Spleen (tissue), 13 donors: ENCODE data around the gene TMSB4X. TPM values are rescaled to one million over a fixed set of nuclear protein-coding genes. Genes with fewer than 3 reads are reported as not detected.

Experiments
- DNase-seq: peaks from one replicate; pipeline ENCODE4 v3.0.0-alpha.2; 2020
- H3K27ac ChIP-seq, 8 donors: fragments of 200-600 bp; sonication (generic) in 7 of 8; 1 replicate in 4 of 8; 2 replicates in 4 of 8; pipeline versions ENCODE4 v1.5.0 to v1.8.0; 2016 to 2021; ENCODE audit warnings: inconsistent platforms in 4 of 8, mild to moderate bottlenecking in 4 of 8, moderate library complexity in 1 of 8
- H3K27me3 ChIP-seq, 7 donors: fragments of 200-600 bp; sonication (generic) in 6 of 7; replicated peaks in 1 of 7; 1 replicate in 4 of 7; 2 replicates in 3 of 7; pipeline versions ENCODE4 v1.5.0 to v1.8.0; 2016 to 2021; ENCODE audit warnings: inconsistent platforms in 3 of 7, mild to moderate bottlenecking in 1 of 7
- H3K36me3 ChIP-seq, 6 donors: fragments of 200-600 bp; sonication (generic) in 5 of 6; 1 replicate in 4 of 6; 2 replicates in 2 of 6; pipeline versions ENCODE4 v1.5.0 to v1.8.0; 2016 to 2021; ENCODE audit warnings: inconsistent platforms in 2 of 6
- H3K4me1 ChIP-seq, 6 donors: fragments of 200-600 bp; sonication (generic) in 5 of 6; 1 replicate in 3 of 6; 2 replicates in 3 of 6; pipeline versions ENCODE4 v1.5.0 to v1.8.0; 2016 to 2021; ENCODE audit warnings: inconsistent platforms in 3 of 6
- H3K4me3 ChIP-seq, 8 donors: fragments of 200-600 bp; sonication (generic) in 7 of 8; 1 replicate in 4 of 8; 2 replicates in 4 of 8; pipeline versions ENCODE4 v1.5.0 to v1.8.0; 2016 to 2021; ENCODE audit warnings: inconsistent platforms in 4 of 8, mild to moderate bottlenecking in 4 of 8, moderate library complexity in 2 of 8
- H3K9me3 ChIP-seq, 8 donors: fragments of 200-600 bp; sonication (generic) in 7 of 8; 1 replicate in 4 of 8; 2 replicates in 4 of 8; pipeline versions ENCODE4 v1.5.0 to v1.8.0; 2016 to 2021; ENCODE audit warnings: inconsistent platforms in 4 of 8
- POLR2A ChIP-seq, 3 donors: fragments of 450-650 bp; IDR thresholded peaks; one replicate each; pipeline ENCODE4 v1.5.1; 2017; ENCODE audit warnings: antibody characterized with exemption in 3 of 3, mild to moderate bottlenecking in 1 of 3
- POLR2AphosphoS5 ChIP-seq, 3 donors: sonication (generic); formaldehyde crosslinking; IDR thresholded peaks; one replicate each; pipeline ENCODE4 v1.5.1; 2017; ENCODE audit warnings: antibody characterized with exemption in 3 of 3
- WGBS, 5 donors: extraction: QIAGEN DNeasy Blood & Tissue Kit in 3 of 5; methylation state at CpG; one replicate each; pipeline versions ENCODE4 v1.1.5 to v1.1.7; 2013 to 2018; 5-methylcytosine and 5-hydroxymethylcytosine counted together
- intact Hi-C: fragments of 100-400 bp; cut with DNase I; formaldehyde crosslinking; loops from one replicate; pipeline ENCODE4 v1.15.0; 2023; ENCODE audit warnings: low total_unique reads
- long read RNA-seq, 2 donors: transcript quantifications; one replicate each; lab custom pipeline, GENCODE V29; 2026
- polyA plus RNA-seq, 3 donors: library from polyadenylated mRNA; stranded (reverse); fragments of 200-250 nt; gene quantifications; one replicate each; pipeline ENCODE4 v1.2.1, GENCODE V29; 2013
- total RNA-seq, 7 donors: library from RNA; depleted of rRNA in 3 of 7; stranded (reverse); fragments of >200 nt in 3 of 7; fragmentation: NEBNext Ultra II Directional in 4 of 7; extraction: Animal tissue kit (Norgen Biotek cat#: 25700) in 4 of 7; gene quantifications; one replicate each; pipeline versions ENCODE4 v1.1.0 to v1.2.1, GENCODE V29; 2016 to 2021
- TF ChIP-seq, protein P1 (sequence below), 11 experiments: fragments of 200-600 bp in 7 of 11; fragments of 450-650 bp in 4 of 11; sonication (generic) in 4 of 11; IDR thresholded peaks in 8 of 11; conservative IDR thresholded peaks in 3 of 11; 1 replicate in 7 of 11; 2 replicates in 4 of 11; pipeline versions ENCODE4 v1.4.0 to v1.8.0; 2016 to 2021; ENCODE audit warnings: antibody characterized with exemption in 11 of 11, inconsistent platforms in 4 of 11, mild to moderate bottlenecking in 1 of 11
- donor health status: healthy with polysubstance abuse.
- donor health status: DM: no; HTN: no; CAD: no; lungs with moderate emphysema.
- donor health status: DM: no; HTN: no; CAD: no.
- donor health status: Bipolar disorder and iron deficiency.
- donor health status: healthy.
- donor health status: DM: no; HTN: no; CAD: no.
- donor health status: DM: yes; HTN: yes; CAD: no.

TMSB4X gene
- total RNA-seq (over 10,000 TPM in 3 of 7 donors, 1,000 to 10,000 TPM in 4; 6,343 to 12,135 (median 6,919) TPM), polyA plus RNA-seq (over 10,000 TPM; 14,844 to 19,174 (median 17,521) TPM)
- long read RNA-seq, donor 1, transcript TMSB4X-203 (2 exons, 1,702 nt), result minor isoform, 2,927 of 8,066 reads
- long read RNA-seq, donor 1, transcript TMSB4X-204 (3 exons, 628 nt), result major isoform, 5,021 of 8,066 reads
- long read RNA-seq, donor 1, partial matches to known transcripts, result 26 of 8,066 reads
- long read RNA-seq, donor 1, other reads (novel, unspliced or antisense), result 88 of 8,066 reads
- long read RNA-seq, donor 2, transcript TMSB4X-204 (3 exons, 628 nt), result major isoform, 3,406 of 5,536 reads
- long read RNA-seq, donor 2, transcript TMSB4X-203 (2 exons, 1,702 nt), result minor isoform, 2,080 of 5,536 reads
- long read RNA-seq, donor 2, partial matches to known transcripts, result 16 of 5,536 reads
- long read RNA-seq, donor 2, other reads (novel, unspliced or antisense), result 32 of 5,536 reads

DNA sequence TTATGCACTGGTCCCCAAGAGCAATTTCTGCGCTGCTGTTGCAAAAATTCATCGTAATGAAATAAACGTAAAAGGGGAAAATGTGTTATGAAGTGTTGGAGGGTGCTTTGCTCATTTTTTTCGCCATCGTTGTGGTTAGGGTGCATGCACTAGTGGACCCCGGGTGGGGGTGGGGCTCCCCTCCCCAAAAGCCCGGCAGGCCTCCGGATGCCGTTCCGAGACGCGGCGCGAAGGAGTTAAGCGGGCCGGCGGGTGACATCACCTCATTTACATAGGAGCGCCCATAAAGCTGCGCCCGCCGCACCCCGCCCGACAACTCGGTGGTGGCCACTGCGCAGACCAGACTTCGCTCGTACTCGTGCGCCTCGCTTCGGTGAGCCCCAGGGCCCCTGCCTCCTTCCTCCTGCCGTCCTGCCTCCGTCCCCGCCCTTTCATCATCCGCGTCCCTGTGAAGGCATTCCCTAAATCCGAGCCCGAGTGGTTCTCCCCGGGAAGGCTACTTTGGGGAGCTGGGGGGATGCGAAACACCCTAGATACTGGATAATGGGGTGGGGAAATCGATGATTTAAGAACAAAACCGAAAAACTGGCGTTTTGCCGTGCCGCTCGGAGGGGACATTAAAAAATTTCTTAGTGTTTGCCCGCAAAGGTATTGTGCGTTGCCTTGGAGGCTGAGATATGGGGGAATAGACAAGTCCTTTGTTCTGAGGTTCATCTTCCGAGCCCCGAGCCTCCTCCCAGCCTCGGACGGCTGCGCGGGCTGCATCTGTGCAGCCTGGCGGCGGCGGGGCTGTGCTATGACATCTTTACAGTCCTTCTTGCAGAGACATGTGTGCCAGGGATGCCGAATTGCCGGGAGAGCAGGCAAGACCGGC lies at the start of gene TMSB4X:
TMSB4X (plus strand) TSS at position 315 of the 874 bp plus-strand sequence.
- TF ChIP-seq POLR2AphosphoS5 (IDR thresholded peaks at IDR 0.05), result peak; percentile 100
- TF ChIP-seq, protein P1, sequence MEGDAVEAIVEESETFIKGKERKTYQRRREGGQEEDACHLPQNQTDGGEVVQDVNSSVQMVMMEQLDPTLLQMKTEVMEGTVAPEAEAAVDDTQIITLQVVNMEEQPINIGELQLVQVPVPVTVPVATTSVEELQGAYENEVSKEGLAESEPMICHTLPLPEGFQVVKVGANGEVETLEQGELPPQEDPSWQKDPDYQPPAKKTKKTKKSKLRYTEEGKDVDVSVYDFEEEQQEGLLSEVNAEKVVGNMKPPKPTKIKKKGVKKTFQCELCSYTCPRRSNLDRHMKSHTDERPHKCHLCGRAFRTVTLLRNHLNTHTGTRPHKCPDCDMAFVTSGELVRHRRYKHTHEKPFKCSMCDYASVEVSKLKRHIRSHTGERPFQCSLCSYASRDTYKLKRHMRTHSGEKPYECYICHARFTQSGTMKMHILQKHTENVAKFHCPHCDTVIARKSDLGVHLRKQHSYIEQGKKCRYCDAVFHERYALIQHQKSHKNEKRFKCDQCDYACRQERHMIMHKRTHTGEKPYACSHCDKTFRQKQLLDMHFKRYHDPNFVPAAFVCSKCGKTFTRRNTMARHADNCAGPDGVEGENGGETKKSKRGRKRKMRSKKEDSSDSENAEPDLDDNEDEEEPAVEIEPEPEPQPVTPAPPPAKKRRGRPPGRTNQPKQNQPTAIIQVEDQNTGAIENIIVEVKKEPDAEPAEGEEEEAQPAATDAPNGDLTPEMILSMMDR (IDR thresholded peaks at IDR 0.05 in 8 of 11, conservative IDR thresholded peaks at IDR 0.05 in 3 of 11), result peak in 1 of 11 experiments; percentile 5
- peak; percentile 96 to 99 (median 99) for TF ChIP-seq POLR2A (IDR thresholded peaks at IDR 0.05)
- WGBS, 5 donors, result 0 to 33% (median 1%) methylated on average over 11 to 60 of the region's 60 CpGs
- H3K4me3 ChIP-seq, result peak within 1 kb of the TSS; percentile 64 to 89 (median 74)
- DNase-seq, result peak; percentile 96
- intact Hi-C loops, result no loop called here
- H3K27me3 ChIP-seq, result peaks cover 0 to 15% (median 0%) of the 10 kb centered on the region in 7 donors
- peaks cover 0 to 13% (median 0%) of the 10 kb centered on the region in 8 donors for H3K9me3 ChIP-seq
- peaks cover 0 to 24% (median 0%) of the 10 kb centered on the region in 6 donors for H3K36me3 ChIP-seq
- peak within 1 kb of the TSS; percentile 75 to 98 (median 97) for H3K27ac ChIP-seq
- peaks cover 11 to 59% (median 43%) of the 10 kb centered on the region in 6 donors for H3K4me1 ChIP-seq

GRCh38 chrX:12929701-12930100 lies 45.2 kb upstream of the TMSB4X start:
- Histone ChIP-seq H3K36me3 (no peaks in the 10 kb centered on the region), H3K27me3 (peaks cover 0 to 11% (median 0%) of the 10 kb centered on the region in 7 donors), H3K9me3 (no peaks in the 10 kb centered on the region), H3K4me1 (no peaks in the 10 kb centered on the region), H3K4me3 (no peak overlapping the region), H3K27ac (no peak overlapping the region)
- intact Hi-C loops, result no loop called here
- 69 to 86% (median 75%) methylated on average over 4 of the region's 4 CpGs for WGBS, 5 donors
- no peak for DNase-seq
- TF ChIP-seq POLR2AphosphoS5 (IDR thresholded peaks at IDR 0.05) (no peak), POLR2A (IDR thresholded peaks at IDR 0.05) (no peak)
- TF ChIP-seq, protein P1 (IDR thresholded peaks at IDR 0.05 in 8 of 11, conservative IDR thresholded peaks at IDR 0.05 in 3 of 11), result no peak

DNA sequence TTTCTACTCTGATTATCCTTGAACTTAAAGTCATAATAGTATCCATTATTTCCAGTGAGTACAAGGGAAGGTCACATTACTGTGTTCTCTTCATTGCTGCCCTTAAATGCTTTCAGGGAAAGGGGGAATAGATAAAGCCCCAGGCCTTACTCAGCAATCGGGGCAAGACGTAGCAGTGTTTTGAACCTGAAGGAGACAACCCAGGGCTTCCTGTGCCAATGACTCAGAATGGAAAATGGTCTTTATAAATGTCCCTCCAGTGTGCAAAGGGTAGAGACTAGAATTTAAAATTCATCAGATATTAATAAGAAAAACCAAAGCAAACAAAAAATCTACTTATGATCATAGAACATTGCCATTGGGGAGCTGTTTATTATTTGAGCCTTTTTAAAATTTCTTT lies 44.8 kb upstream of the TMSB4X start:
- intact Hi-C loops, result no loop called here
- TF ChIP-seq, protein P1 (IDR thresholded peaks at IDR 0.05 in 8 of 11, conservative IDR thresholded peaks at IDR 0.05 in 3 of 11), result no peak
- no peak for TF ChIP-seq POLR2A (IDR thresholded peaks at IDR 0.05)
- no peak overlapping the region for H3K4me3 ChIP-seq
- H3K27ac ChIP-seq, result no peak overlapping the region
- peaks cover 0 to 7% (median 0%) of the 10 kb centered on the region in 7 donors for H3K27me3 ChIP-seq
- no peaks in the 10 kb centered on the region for H3K36me3 ChIP-seq
- whole genome bisulfite sequencing, 5 donors, result 49 to 83% (median 77%) methylated on average over 2 of the region's 2 CpGs
- DNase-seq, result no peak
- H3K4me1 ChIP-seq, result no peaks in the 10 kb centered on the region
- no peaks in the 10 kb centered on the region for H3K9me3 ChIP-seq
